HepG2 (cell line): ENCODE results near the gene ZNF503. TPM values are rescaled to one million over a fixed set of nuclear protein-coding genes. Genes with fewer than 3 reads are reported as not detected.

ENCODE experiments used
- FOSL2 ChIP-seq: sonication (generic); formaldehyde crosslinking; IDR thresholded peaks from 2 replicates; pipeline ENCODE4 v1.4.0; 2020; ENCODE audit warnings: missing genetic modification reagents
- HOXA5 ChIP-seq: sonication (generic); formaldehyde crosslinking; IDR thresholded peaks from 2 replicates; pipeline ENCODE4 v1.4.0; 2020; ENCODE audit warnings: missing genetic modification reagents
- KDM5B ChIP-seq: sonication (generic); formaldehyde crosslinking; IDR thresholded peaks from 2 replicates; pipeline ENCODE4 v1.4.0; 2020; ENCODE audit warnings: missing genetic modification reagents, mild to moderate bottlenecking, borderline replicate concordance
- NONO ChIP-seq, 2 experiments: fragments of 450-650 bp in 1 of 2; sonication (generic) in 1 of 2; formaldehyde crosslinking in 1 of 2; IDR thresholded peaks in 1 of 2; conservative IDR thresholded peaks in 1 of 2; 2 replicates each; pipeline versions ENCODE4 v1.6.1 to v1.8.0; 2017 to 2022; ENCODE audit warnings: mild to moderate bottlenecking in 1 of 2, missing genetic modification reagents in 1 of 2, moderate library complexity in 1 of 2
- PCBP1 ChIP-seq: fragments of 200-400 bp; formaldehyde crosslinking; IDR thresholded peaks from 2 replicates; pipeline ENCODE4 v1.6.1; 2017; ENCODE audit warnings: mild to moderate bottlenecking, low read depth, low read length, borderline replicate concordance
- SKIL ChIP-seq: sonication (generic); formaldehyde crosslinking; IDR thresholded peaks from 2 replicates; pipeline ENCODE4 v1.8.0; 2022; ENCODE audit warnings: missing genetic modification reagents, mild to moderate bottlenecking, moderate library complexity, borderline replicate concordance
- ZFP91 ChIP-seq: sonication (generic); formaldehyde crosslinking; IDR thresholded peaks from 2 replicates; pipeline ENCODE4 v1.9.0; 2022; ENCODE audit warnings: missing genetic modification reagents, mild to moderate bottlenecking, borderline replicate concordance
- ZNF143 ChIP-seq: sonication (generic); formaldehyde crosslinking; IDR thresholded peaks from 2 replicates; pipeline ENCODE4 v1.4.0; 2020; ENCODE audit warnings: missing genetic modification reagents
- ZNF160 ChIP-seq: sonication (generic); formaldehyde crosslinking; IDR thresholded peaks from 2 replicates; pipeline ENCODE4 v1.8.0; 2022; ENCODE audit warnings: mild to moderate bottlenecking, inconsistent platforms, missing genetic modification reagents
- ZNF18 ChIP-seq: sonication (generic); formaldehyde crosslinking; IDR thresholded peaks from 2 replicates; pipeline ENCODE4 v1.8.0; 2022; ENCODE audit warnings: mild to moderate bottlenecking, missing genetic modification reagents; ENCODE audit not compliant: insufficient replicate concordance
- ZNF281 ChIP-seq: sonication (generic); formaldehyde crosslinking; IDR thresholded peaks from 2 replicates; pipeline ENCODE4 v1.4.0; 2020; ENCODE audit warnings: missing genetic modification reagents, borderline replicate concordance
- ZNF441 ChIP-seq: sonication (generic); formaldehyde crosslinking; IDR thresholded peaks from 2 replicates; pipeline ENCODE4 v1.7.0; 2021; ENCODE audit warnings: missing genetic modification reagents, borderline replicate concordance
- ZNF451 ChIP-seq: sonication (generic); formaldehyde crosslinking; IDR thresholded peaks from 2 replicates; pipeline ENCODE4 v1.5.0; 2020; ENCODE audit warnings: mild to moderate bottlenecking, missing genetic modification reagents
- ZNF552 ChIP-seq: sonication (generic); formaldehyde crosslinking; IDR thresholded peaks from 2 replicates; pipeline ENCODE4 v1.9.0; 2022; ENCODE audit warnings: missing genetic modification reagents, mild to moderate bottlenecking, borderline replicate concordance
- ZNF589 ChIP-seq: sonication (generic); formaldehyde crosslinking; conservative IDR thresholded peaks from 2 replicates; pipeline ENCODE4 v1.8.0; 2022; ENCODE audit warnings: mild to moderate bottlenecking, moderate library complexity, missing genetic modification reagents
- ZNF709 ChIP-seq: sonication (generic); formaldehyde crosslinking; IDR thresholded peaks from 2 replicates; pipeline ENCODE4 v1.5.0; 2020; ENCODE audit warnings: mild to moderate bottlenecking, missing genetic modification reagents
- ZNF780A ChIP-seq: sonication (generic); formaldehyde crosslinking; IDR thresholded peaks from 2 replicates; pipeline ENCODE4 v1.8.0; 2022; ENCODE audit warnings: mild to moderate bottlenecking, missing genetic modification reagents, moderate library complexity
- ZSCAN25 ChIP-seq: sonication (generic); formaldehyde crosslinking; IDR thresholded peaks from 2 replicates; pipeline ENCODE4 v1.8.0; 2022; ENCODE audit warnings: mild to moderate bottlenecking, missing genetic modification reagents
- ZSCAN30 ChIP-seq: sonication (generic); formaldehyde crosslinking; IDR thresholded peaks from 2 replicates; pipeline ENCODE4 v1.5.0; 2020; ENCODE audit warnings: mild to moderate bottlenecking, missing genetic modification reagents
- polyA plus RNA-seq, 8 experiments: library from polyadenylated mRNA; depleted of rRNA in 3 of 8; stranded (reverse) in 7 of 8; unstranded in 1 of 8; fragments of >200 nt; fragmentation: Illumina TruSeq in 4 of 8; extraction: Trizol in 4 of 8; gene quantifications; 2 replicates each; pipeline versions ENCODE4 v1.2.1 to v1.2.3, GENCODE V29; 2011 to 2016; ENCODE audit warnings: low read depth in 4 of 8, missing spikeins in 1 of 8, mixed read lengths in 1 of 8; ENCODE audit not compliant: insufficient read depth in 1 of 8
- total RNA-seq, 5 experiments: library from RNA; depleted of rRNA; stranded (reverse); fragments of >200 nt; fragmentation: Illumina TruSeq; extraction: Trizol; gene quantifications; 2 replicates each; pipeline ENCODE4 v1.2.3, GENCODE V29; 2016; ENCODE audit warnings: low read depth in 1 of 5

The ZNF503 gene
- total and polyA plus RNA-seq, 2 of the 13 experiments (the other 11 are each of a cell fraction or from before 2014, with no cell fraction given) = 2.7 to 8.3 TPM

GRCh38 chr10:75403144-75403938 lies 1.8 kb upstream of the ZNF503 start (continued):
- no peak for TF ChIP-seq ZSCAN30
- 0 out of 2 replicates have a peak, but pooled peaks have one; percentile 46 for TF ChIP-seq ZNF589 (CRISPR knock-in tag)
- TF ChIP-seq HOXA5 (CRISPR knock-in tag) = no peak
- TF ChIP-seq ZNF281 (CRISPR knock-in tag) = peak; percentile 6; the same call in 1 of the 2 replicates
- peak; percentile 18; the same call in 1 of the 2 replicates for TF ChIP-seq ZNF441 (CRISPR knock-in tag)
- no peak for TF ChIP-seq ZNF143 (CRISPR knock-in tag)
- no peak for TF ChIP-seq ZNF18 (CRISPR knock-in tag)
- peak; percentile 52; the same call in 1 of the 2 replicates for TF ChIP-seq ZNF552 (CRISPR knock-in tag)
- TF ChIP-seq PCBP1 = peak; percentile 79
- peak; percentile 69; the same call in 1 of the 2 replicates for TF ChIP-seq ZNF709 (CRISPR knock-in tag)
- TF ChIP-seq ZNF780A (CRISPR knock-in tag) = 0 out of 2 replicates have a peak, but pooled peaks have one; percentile 46
- TF ChIP-seq SKIL (CRISPR knock-in tag) = 0 out of 2 replicates have a peak, but pooled peaks have one; percentile 17
- peak; percentile 43; the same call in 1 of the 2 replicates for TF ChIP-seq ZNF451 (CRISPR knock-in tag)
- TF ChIP-seq ZNF160 = 0 out of 2 replicates have a peak, but pooled peaks have one; percentile 24
- no peak; the same call in 1 of the 2 replicates for TF ChIP-seq FOSL2
- TF ChIP-seq NONO (IDR thresholded peaks at IDR 0.05) = no peak
- TF ChIP-seq NONO (CRISPR knock-in tag; conservative IDR thresholded peaks at IDR 0.05) = peak; percentile 39; the same call in 1 of the 2 replicates
- 0 out of 2 replicates have a peak, but pooled peaks have one; percentile 18 for TF ChIP-seq ZSCAN25 (CRISPR knock-in tag)
- peak; percentile 73; the same call in 1 of the 2 replicates for TF ChIP-seq ZFP91 (CRISPR knock-in tag)
- peak; percentile 44; the same call in 1 of the 2 replicates for TF ChIP-seq KDM5B
